Skin of body (tissue), 3 donors: ENCODE data around the gene USP37. TPM values are rescaled to one million over a fixed set of nuclear protein-coding genes. Genes with fewer than 3 reads are reported as not detected.

Experiments used
- DNase-seq: peaks from one replicate; lab custom pipeline; 2025; lab: John Stamatoyannopoulos, UW
- small RNA-seq: library from RNA; depleted of rRNA; stranded (forward); fragments of <200 nt; gene quantifications from one replicate; pipeline ENCODE3, GENCODE V24; 2014; ENCODE audit warnings: low replicate concordance
- total RNA-seq: library from RNA; depleted of rRNA; stranded (reverse); fragments of >200 nt; gene quantifications from one replicate; pipeline ENCODE4 v1.2.3, GENCODE V29; 2014

Gene USP37
- total RNA-seq, 1 donor from 2014 or later, result 19.9 TPM

- DNase-seq, result no peak
These were observed 165.2 kb downstream of the USP37 start for GRCh38 chr2:218402911-218403411.

GRCh38 chr2:218402491-218402901, 165.7 kb downstream of the USP37 start:
- DNase-seq, result no peak

GRCh38 chr2:218401890-218402289, 166.3 kb downstream of the USP37 start:
- no peak for DNase-seq

- DNase-seq, result no peak
These were observed 166.9 kb downstream of the USP37 start for GRCh38 chr2:218400930-218401881.

Small RNAs within 50 kb of the gene (small RNA-seq; reads per million reads assigned to genes)
- 3,007 reads per million, percentile 99 among the genes with 10 or more reads in this experiment for gene MIR26B
- gene RNU6-136P, result not detected

Other genes starting within 250 kb of the USP37 start
- not detected for gene CATIP, start 211.5 kb downstream of the USP37 start, total RNA-seq
- 7.9 TPM for gene SLC11A1, start 186.1 kb downstream of the USP37 start, total RNA-seq
- gene CTDSP1, start 168.5 kb downstream of the USP37 start, total RNA-seq, result 43.7 TPM
- gene VIL1, start 149.2 kb downstream of the USP37 start, total RNA-seq, result 0.10 TPM
- 32.5 TPM for gene CNOT9, start 488 bp upstream of the USP37 start, total RNA-seq
- 2.8 TPM for gene PLCD4, start 39.5 kb upstream of the USP37 start, total RNA-seq
- 8.7 TPM for gene ZNF142, start 91.3 kb upstream of the USP37 start, total RNA-seq
- gene BCS1L, start 91.3 kb upstream of the USP37 start, total RNA-seq, result 19.5 TPM
- gene RNF25, start 103.7 kb upstream of the USP37 start, total RNA-seq, result 10.7 TPM
- 20.0 TPM for gene STK36, start 103.7 kb upstream of the USP37 start, total RNA-seq
- gene TTLL4, start 142.5 kb upstream of the USP37 start, total RNA-seq, result 20.6 TPM
- gene CYP27A1, start 213.8 kb upstream of the USP37 start, total RNA-seq, result 10.8 TPM